Tongue (tissue), 2 donors: Measurements from ENCODE around the gene TECPR2. TPM values are rescaled to one million over a fixed set of nuclear protein-coding genes. Genes with fewer than 3 reads are reported as not detected.
"Not testable (repeated sequence)": the region's sequence is repeated elsewhere in the genome, so short reads cannot be mapped to it uniquely, and the experiment has no call there.

Source experiments
- DNase-seq: peaks from one replicate; pipeline ENCODE4 v3.0.0-alpha.2; 2015
- total RNA-seq: library from RNA; depleted of rRNA; stranded (reverse); fragments of >200 nt; gene quantifications from one replicate; pipeline ENCODE4 v1.2.3, GENCODE V29; 2014

TECPR2 gene
- total RNA-seq, 1 donor from 2014 or later, result 29.7 TPM

DNA sequence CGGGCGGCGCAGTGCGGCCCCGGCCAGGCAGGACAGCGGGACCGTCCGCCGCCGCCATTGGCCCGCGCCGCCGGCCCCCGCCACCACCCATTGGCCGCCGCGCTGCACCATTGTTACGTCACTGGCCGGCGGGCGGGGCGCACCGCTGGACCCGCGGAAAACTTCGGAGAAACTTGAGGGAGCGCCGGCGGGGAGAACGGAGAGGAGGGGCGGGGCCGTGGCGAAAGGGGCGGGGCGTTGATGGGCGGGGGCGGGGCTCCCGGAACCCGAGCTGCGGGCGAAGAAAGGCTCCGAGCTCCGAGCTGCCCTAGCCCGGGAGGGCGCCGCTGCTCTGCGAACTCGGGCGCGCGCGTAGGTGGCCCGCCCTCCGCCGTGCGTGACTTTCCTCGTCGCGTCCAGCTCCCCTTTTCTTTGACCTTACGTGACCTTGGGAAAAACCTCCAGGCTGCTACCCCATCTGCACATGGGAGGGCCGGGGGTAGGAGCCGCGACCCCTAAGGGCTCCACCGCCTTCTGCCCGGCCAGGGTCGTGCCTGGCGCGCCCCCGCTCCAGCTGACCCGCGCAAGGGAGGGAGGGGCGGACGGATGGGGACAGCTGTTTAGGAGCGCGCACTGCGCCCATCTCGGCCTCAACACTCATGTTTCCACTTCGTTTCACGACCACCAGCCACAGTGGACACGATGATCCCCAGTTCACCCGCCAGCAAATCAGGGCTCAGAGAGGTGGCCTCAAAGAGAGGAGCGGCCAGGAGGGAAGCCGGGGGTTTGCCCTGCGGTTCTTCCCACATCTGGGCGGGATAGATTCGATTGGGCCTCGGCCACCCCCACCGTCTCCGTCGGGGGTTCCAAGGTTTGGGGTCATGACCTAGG is 147.2 kb downstream of the TECPR2 start, which contains the start of gene ANKRD9:
Gene ANKRD9, minus strand, starts transcription at position 31 of the 870 bp plus-strand sequence. CDS start 1,887 bp downstream, outside the sequence.
- peak; percentile 98 for DNase-seq

DNA sequence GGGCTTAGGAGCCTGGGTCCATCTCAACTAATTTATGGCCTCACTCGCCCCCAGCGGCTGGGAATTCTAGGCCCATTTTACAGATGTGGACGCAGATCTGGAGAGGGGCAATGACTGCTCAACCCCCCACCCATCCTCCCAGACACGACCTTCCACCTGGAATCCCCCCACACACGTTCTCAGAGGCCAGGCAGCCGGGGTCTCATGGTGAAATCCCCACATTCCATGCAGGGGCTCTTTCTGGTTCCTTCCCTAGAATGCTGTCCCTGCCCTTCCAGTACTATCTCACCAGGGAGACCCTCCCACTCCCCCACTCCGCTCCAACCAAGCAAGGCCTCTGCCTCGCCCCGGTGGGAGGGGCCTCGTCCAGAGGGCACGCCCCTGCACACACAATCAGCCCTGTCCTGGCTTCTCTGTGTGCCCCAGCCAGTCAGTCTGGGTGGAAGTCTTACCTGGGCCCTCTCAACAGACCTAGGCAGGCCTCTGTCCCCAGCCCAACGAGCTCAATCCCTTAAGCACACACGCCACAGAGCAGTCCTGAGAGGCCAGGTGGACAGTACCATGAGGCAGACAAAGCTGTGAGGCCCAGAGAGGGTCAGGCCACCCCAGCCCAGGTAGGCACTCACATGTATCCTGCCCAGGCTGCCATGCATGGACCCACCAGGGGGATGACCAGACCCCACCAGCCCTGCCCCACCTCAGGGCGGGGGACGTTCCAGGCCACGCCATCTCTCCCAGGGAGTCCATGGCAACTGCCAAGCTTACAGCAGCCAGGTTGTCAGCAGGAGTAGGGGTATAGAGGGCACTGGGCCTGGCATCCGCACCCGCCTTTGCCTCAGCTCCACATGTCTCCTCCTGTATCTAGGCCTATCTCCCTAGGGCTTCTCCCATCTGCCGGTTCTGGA is 148.1 kb downstream of the TECPR2 start:
- DNase-seq, result peak; percentile 58

DNA sequence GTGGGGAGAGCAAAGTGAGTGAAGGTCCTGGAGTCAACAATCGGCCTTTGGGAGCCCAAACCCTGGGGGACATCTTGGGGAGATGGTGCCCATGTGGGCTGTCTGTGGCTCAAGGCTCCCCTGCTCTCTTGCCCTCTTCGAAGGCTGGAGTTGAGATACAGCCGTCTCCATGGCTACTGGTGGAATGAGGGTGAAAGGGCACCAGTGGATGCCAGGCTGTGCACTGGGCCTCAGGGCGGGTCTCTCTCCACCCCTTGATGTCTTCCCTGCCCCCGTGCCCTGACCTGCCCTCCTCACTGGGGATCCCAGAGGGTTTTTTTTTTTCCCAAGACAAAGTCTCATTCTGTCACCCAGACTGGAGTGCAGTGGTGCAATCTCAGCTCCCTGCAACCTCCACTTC is 148.8 kb downstream of the TECPR2 start:
- no peak for DNase-seq

DNA sequence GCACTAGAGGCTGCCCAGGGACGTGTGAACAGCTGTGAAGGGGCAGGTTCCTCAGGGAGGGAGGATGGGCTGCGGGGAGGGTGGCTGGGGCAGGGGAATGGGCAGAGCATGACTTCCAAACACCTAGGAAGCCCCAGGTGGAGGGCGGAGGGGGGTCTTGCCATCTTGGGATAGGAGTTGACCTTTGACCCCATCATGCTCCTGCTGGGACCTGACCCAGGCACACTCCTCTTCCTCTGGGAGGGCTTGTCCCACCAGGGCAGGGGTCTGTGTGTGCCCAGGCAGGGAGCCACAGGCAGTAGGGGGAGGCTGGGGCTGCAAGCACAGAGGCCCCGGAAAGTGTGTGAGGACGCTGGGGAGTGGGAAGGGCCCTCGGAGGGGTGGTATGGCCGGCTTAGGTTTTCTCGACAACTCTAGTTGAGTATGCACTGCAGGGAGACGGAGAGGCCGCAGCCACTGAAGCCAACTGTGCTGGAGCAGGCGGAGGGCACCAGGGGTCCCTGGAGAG is 150.1 kb downstream of the TECPR2 start:
- DNase-seq, result no peak

GRCh38 chr14:102513899-102514772 is 151.4 kb downstream of the TECPR2 start:
- no peak for DNase-seq

GRCh38 chr14:102514987-102515733 is 152.4 kb downstream of the TECPR2 start:
- DNase-seq, result no peak

- DNase-seq, result peak; percentile 63
Measured at GRCh38 chr14:102516531-102517391, 154.0 kb downstream of the TECPR2 start.

DNA sequence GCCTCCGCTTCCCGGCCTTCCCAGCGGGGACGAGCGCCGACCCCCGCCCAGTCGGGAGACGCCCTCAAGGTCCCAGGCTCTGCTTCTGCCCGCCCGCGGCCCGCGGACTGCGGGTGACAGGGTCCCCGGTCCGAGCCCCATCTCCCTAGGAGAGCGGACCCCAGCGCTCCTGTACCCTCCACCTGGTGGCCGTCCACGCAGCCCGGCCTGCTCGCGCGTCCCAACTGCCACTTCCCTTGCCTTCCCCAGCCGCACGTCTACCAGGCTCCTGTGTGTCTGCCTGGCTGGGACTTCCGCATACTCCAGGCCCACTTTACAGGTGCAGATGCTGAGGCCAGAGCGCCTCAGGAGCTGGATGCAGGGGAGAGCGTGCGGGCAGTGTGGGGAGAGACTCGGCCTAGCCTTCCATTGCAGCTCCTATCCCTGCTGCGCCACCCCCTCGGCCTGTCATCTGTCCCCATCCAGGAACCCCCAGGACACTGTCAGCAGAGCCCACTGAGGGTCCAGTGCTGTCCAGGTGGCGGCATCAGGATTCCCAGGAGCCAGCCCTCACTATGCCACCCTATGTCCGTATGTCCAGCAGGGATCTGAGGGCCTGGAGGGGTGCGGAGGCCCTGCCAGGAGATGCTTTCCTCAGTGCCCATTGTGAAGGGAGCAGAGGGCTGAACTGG is 154.8 kb downstream of the TECPR2 start:
- no peak for DNase-seq

DNA sequence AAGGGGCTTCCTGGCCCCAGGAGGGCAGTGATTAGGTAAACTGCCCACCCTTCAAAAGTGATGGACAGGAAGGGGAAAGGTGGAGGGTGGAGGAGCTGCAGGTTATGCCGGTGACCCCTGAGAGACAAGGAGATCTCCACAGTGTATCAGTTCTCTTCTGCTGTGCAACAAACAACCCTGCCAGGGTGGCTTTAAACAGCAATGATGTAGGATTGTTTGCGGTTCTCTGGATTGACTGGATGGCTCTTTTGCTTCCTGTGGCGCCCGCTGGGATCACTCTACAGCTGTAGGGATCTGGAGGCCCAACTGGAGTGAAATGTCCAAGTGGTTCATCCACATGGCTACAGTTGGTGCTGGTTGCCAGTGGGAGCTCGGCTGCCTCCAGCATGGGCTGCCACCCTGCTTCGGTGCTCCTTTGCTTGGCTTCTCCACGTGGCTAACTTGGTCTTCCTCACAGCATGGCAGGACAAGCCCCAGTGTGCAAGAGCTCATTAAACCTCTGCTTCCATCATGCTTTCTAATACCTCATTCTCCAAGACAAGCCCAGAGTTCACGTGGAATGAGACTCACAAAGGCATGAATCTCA is 155.4 kb downstream of the TECPR2 start:
- no peak for DNase-seq

DNA sequence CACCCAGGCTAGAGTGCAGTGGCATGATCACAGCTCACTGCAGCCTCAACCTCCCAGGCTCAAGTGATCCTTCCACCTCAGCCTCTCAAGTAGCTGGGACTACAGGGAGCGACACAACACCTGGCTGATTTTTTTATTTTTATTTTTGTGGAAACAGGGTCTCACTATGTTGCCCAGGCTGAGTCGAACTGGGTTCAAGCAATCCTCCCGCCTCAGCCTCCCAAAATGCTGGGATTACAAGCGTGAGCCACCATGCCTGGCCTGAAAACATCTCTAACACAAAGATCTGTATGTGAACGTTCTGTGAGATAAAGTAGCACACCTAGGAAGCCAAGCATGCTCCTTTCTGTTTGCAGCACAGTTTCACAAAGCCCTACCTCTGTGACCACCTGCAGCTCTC is 157.0 kb downstream of the TECPR2 start:
- DNase-seq, result not testable (repeated sequence)

- DNase-seq, result no peak
Measured at GRCh38 chr14:102523200-102523568, 160.4 kb downstream of the TECPR2 start.

GRCh38 chr14:102523569-102524450 is 161.1 kb downstream of the TECPR2 start:
- no peak for DNase-seq

- DNase-seq, result peak; percentile 100
Measured at GRCh38 chr14:102524451-102525218, 161.9 kb downstream of the TECPR2 start.

GRCh38 chr14:102525219-102525928 is 162.6 kb downstream of the TECPR2 start:
- DNase-seq, result peak; percentile 85

DNA sequence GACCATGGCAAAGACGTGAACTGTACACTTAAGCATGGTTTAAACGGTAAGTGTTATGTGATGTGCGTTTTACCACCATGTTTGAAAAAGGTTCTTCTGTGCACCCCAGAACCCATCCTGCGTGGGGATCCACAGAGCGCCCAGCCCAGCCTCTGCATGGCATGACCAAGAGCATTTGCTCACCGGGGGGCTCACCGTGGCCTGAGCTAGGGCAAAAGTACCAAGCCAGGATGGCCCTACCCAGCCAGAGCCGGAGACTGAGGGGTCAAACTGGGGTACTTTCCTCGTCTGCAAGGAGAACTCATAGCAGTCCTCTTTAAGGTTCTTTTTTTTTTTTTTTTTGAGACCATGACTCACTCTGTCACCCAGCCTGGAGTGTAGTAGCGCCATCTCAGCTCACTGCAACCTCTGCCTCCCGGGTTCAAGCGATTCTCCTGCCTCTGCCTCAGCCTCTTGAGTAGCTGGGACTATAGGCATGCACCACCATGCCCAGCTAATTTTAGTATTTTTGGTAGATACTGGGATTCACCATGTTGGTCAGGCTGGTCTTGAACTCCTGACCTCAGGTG is 163.3 kb downstream of the TECPR2 start:
- DNase-seq, result no peak
